DND-41 (cell line): Measurements from ENCODE around the gene SDR39U1.

ENCODE experiments used
- ATAC-seq: fragments of 200-7000 bp; cut with Tn5 transposase; 3 replicates; pipeline ENCODE4 v1.9.1; 2021; ENCODE audit warnings: low read depth; ENCODE audit not compliant: insufficient read depth
- DNase-seq: peaks from one replicate; pipeline ENCODE4 v3.0.0-alpha.2; 2020
- H2AFZ ChIP-seq: 2 replicates; pipeline ENCODE4 v1.6.0; 2012; ENCODE audit warnings: low read depth, low read length
- H3K27ac ChIP-seq: 2 replicates; pipeline ENCODE4 v1.5.1; 2012; ENCODE audit warnings: low read length, inconsistent platforms
- H3K27me3 ChIP-seq: fragments of 200-600 bp; sonication (generic); 2 replicates; pipeline ENCODE4 v1.6.0; 2012; ENCODE audit warnings: low read length, mild to moderate bottlenecking, inconsistent platforms; ENCODE audit not compliant: insufficient read depth, poor library complexity
- H3K36me3 ChIP-seq: 2 replicates; pipeline ENCODE4 v1.5.1; 2012; ENCODE audit warnings: low read length, inconsistent platforms; ENCODE audit not compliant: insufficient read depth
- H3K4me1 ChIP-seq: 2 replicates; pipeline ENCODE4 v1.5.1; 2012; ENCODE audit warnings: mild to moderate bottlenecking, low read length; ENCODE audit not compliant: insufficient read depth
- H3K4me2 ChIP-seq: 2 replicates; pipeline ENCODE4 v1.6.0; 2012; ENCODE audit warnings: mild to moderate bottlenecking, moderate library complexity, low read length, inconsistent platforms; ENCODE audit not compliant: insufficient read depth
- H3K4me3 ChIP-seq, 2 experiments: fragments of 200-600 bp in 1 of 2; shearing (Covaris generic) in 1 of 2; 2 replicates each; pipeline ENCODE4 v1.5.1; 2012 to 2016; ENCODE audit warnings: inconsistent platforms in 2 of 2, low read length in 2 of 2, mild to moderate bottlenecking in 2 of 2, low read depth in 1 of 2, moderate library complexity in 1 of 2
- H3K79me2 ChIP-seq: 2 replicates; pipeline ENCODE4 v1.6.0; 2012; ENCODE audit warnings: low read length, inconsistent platforms; ENCODE audit not compliant: insufficient read depth
- H3K9ac ChIP-seq: 2 replicates; pipeline ENCODE4 v1.6.0; 2012; ENCODE audit warnings: low read depth, mild to moderate bottlenecking, inconsistent platforms, low read length, moderate library complexity
- H3K9me3 ChIP-seq: 2 replicates; pipeline ENCODE4 v1.5.1; 2012; ENCODE audit warnings: low read length, moderate library complexity, mild to moderate bottlenecking, inconsistent platforms; ENCODE audit not compliant: insufficient read depth, severe bottlenecking
- H4K20me1 ChIP-seq: 2 replicates; pipeline ENCODE4 v1.6.0; 2012; ENCODE audit warnings: low read length; ENCODE audit not compliant: insufficient read depth
- CTCF ChIP-seq: IDR thresholded peaks from 2 replicates; pipeline ENCODE4 v1.5.1; 2012; ENCODE audit warnings: borderline replicate concordance, low read length, moderate library complexity, mild to moderate bottlenecking; ENCODE audit not compliant: poor library complexity, severe bottlenecking; ENCODE audit errors: extremely low read depth
- EZH2 ChIP-seq: IDR thresholded peaks from 3 replicates; pipeline ENCODE4 v1.6.1; 2012; ENCODE audit warnings: borderline replicate concordance, low read depth, mild to moderate bottlenecking, moderate library complexity, low read length, inconsistent platforms; ENCODE audit not compliant: severe bottlenecking

SDR39U1 gene

DNA sequence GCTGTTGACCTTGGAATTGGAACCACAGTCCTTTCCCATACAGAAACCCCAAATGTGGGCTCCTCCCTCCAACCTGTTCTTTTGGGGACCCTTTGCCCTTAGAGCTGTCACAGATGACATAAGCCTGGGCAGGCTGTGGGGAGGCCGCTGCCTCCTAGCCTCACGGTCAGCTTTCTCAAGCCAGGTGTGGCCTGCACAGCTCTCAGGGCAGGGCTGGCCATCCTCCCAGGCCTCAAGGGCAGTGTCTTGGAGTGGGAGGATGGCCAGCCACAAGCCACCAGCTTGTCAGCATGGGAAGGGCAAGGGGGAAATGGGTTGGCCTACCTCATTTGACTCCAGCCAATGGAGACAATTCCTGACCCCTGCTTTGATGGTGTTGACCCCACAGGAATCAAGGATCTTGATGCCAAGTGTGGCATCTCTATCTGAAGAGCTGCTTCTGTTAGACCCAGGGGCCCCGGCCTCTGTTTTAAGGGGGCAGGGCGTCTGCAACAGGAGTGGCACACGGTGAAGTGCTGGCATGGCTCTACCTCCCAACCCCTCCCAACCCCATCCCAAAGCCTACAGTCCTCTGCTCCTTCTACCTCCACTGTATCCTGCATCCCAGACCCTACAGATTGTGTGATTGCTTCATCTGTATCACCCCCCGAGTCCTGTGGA is 24.6 kb downstream of the SDR39U1 start:
- no peaks in the 10 kb centered on the region for H3K9me3 ChIP-seq
- DNase-seq, result no peak
- no peaks in the 10 kb centered on the region for H3K27me3 ChIP-seq
- TF ChIP-seq CTCF (no peak), EZH2 (no peak)
- H3K4me1 ChIP-seq, result peaks cover 12% of the 10 kb centered on the region
- H2AFZ ChIP-seq, result no peak overlapping the region
- no peaks in the 10 kb centered on the region for H3K36me3 ChIP-seq
- no peak for ATAC-seq
- no peaks in the 10 kb centered on the region for H3K79me2 ChIP-seq
- H3K4me2 ChIP-seq, result no peak overlapping the region
- H3K9ac ChIP-seq, result no peak overlapping the region
- no peaks in the 10 kb centered on the region for H4K20me1 ChIP-seq
- no peak overlapping the region for H3K4me3 ChIP-seq
- no peak overlapping the region for H3K27ac ChIP-seq

DNA sequence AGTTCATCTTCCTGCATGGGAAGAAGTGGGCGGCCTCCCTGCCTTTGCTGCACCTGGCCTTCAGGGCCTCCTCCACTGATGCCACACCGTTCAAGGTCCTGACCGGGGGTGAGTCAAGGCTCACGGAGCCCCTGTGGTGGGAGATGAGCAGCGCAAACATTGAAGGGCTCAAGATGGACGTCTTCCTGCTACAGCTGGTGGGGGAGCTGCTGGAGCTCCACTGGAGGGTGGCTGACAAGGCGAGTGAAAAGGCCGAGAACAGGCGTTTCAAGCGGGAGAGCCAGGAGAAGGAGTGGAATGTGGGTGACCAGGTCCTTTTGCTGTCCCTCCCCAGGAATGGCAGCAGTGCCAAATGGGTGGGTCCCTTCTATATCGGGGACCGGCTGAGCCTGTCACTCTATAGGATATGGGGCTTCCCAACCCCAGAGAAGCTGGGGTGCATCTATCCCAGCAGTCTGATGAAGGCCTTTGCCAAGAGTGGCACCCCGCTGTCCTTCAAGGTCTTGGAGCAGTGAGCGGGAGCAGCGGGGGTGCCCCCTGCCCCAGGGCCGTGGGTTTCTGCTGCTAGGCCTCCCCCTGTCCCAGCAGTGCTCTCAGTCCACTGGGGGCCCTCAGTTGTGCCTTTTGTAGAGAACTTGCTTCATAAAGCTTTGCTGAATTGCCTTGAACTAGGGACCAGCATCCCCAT is 25.5 kb downstream of the SDR39U1 start:
- H3K4me2 ChIP-seq, result no peak overlapping the region

GRCh38 chr14:24416254-24416931 is 26.2 kb downstream of the SDR39U1 start:
- H3K79me2 ChIP-seq, result no peaks in the 10 kb centered on the region
- no peak overlapping the region for H3K9ac ChIP-seq
- no peak overlapping the region for H3K4me2 ChIP-seq
- H3K27me3 ChIP-seq, result no peaks in the 10 kb centered on the region
- ATAC-seq (no peak), DNase-seq (no peak)
- no peak overlapping the region for H2AFZ ChIP-seq
- no peak for TF ChIP-seq EZH2
- no peak for TF ChIP-seq CTCF
- no peaks in the 10 kb centered on the region for H3K9me3 ChIP-seq
- no peaks in the 10 kb centered on the region for H3K36me3 ChIP-seq
- H3K4me3 ChIP-seq, result no peak overlapping the region
- H3K4me1 ChIP-seq, result no peaks in the 10 kb centered on the region
- no peaks in the 10 kb centered on the region for H4K20me1 ChIP-seq
- H3K27ac ChIP-seq, result no peak overlapping the region

More for the DNA sequence above, 25.5 kb downstream of the SDR39U1 start:
- Histone ChIP-seq H3K79me2 (no peaks in the 10 kb centered on the region), H3K27ac (no peak overlapping the region), H3K9ac (no peak overlapping the region), H2AFZ (no peak overlapping the region), H3K27me3 (no peaks in the 10 kb centered on the region), H3K4me1 (peaks cover 4% of the 10 kb centered on the region), H3K36me3 (no peaks in the 10 kb centered on the region), H3K9me3 (no peaks in the 10 kb centered on the region), H4K20me1 (no peaks in the 10 kb centered on the region), H3K4me3 (no peak overlapping the region)
- no peak for TF ChIP-seq EZH2
- TF ChIP-seq CTCF, result no peak
- ATAC-seq (no peak), DNase-seq (no peak)
